ENCODE data around the gene MTARC2. TPM values are rescaled to one million over a fixed set of nuclear protein-coding genes. Genes with fewer than 3 reads are reported as not detected.

Gene MTARC2
- total and polyA plus RNA-seq, 2 of the 13 experiments (the other 11 are each of a cell fraction or from before 2014, with no cell fraction given), result 8.5 to 10.1 TPM

DNA sequence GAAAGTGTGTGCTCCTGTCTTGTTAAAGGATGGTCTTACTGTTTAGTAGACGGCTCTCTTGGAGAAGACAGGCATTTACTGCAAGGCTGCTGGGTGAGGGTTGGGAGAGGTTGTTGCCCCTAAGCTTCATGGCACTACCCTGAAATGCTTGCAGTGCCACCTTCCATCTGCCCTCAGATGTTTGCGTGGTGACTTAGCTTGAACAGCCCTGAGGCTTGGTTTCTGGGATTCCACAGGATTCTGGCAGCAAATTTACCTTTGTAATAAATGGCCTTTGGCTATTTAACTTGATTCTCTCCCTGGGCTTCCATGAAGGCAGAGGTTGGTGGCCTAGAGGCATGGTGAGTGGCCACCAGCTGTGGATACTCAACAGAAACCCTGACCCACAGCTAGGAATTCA lies 50.2 kb downstream of the MTARC2 start:
- no peaks in the 10 kb centered on the region for H4K20me1 ChIP-seq (ENCODE audit: insufficient read depth, low read length)
- TF ChIP-seq U2AF1 (optimal IDR thresholded peaks at IDR 0.05; ENCODE audit: low read depth, low read length), result no peak
- no peak for TF ChIP-seq PHF5A (CRISPR knock-in tag; IDR thresholded peaks at IDR 0.05; ENCODE audit: low read depth, unreplicated experiment)
- TF ChIP-seq MED8 (CRISPR knock-in tag; IDR thresholded peaks at IDR 0.05; ENCODE audit: insufficient replicate concordance), result no peak
- TF ChIP-seq ZMYM4 (CRISPR knock-in tag; IDR thresholded peaks at IDR 0.05), result no peak
- TF ChIP-seq SP140L (CRISPR knock-in tag; IDR thresholded peaks at IDR 0.05; ENCODE audit: borderline replicate concordance), result no peak
- TF ChIP-seq ZNF354B (CRISPR knock-in tag; IDR thresholded peaks at IDR 0.05), result no peak
- no peak for TF ChIP-seq HMG20A (CRISPR knock-in tag; IDR thresholded peaks at IDR 0.05; ENCODE audit: borderline replicate concordance)
- TF ChIP-seq ZNF670 (CRISPR knock-in tag; IDR thresholded peaks at IDR 0.05; ENCODE audit: borderline replicate concordance), result no peak
- no peak for TF ChIP-seq NFE2L1 (CRISPR knock-in tag; IDR thresholded peaks at IDR 0.05; ENCODE audit: borderline replicate concordance)
- TF ChIP-seq SNAI1 (CRISPR knock-in tag; IDR thresholded peaks at IDR 0.05; ENCODE audit: borderline replicate concordance), result no peak
- 100% methylated on average over 2 of the region's 2 CpGs for WGBS (ENCODE audit: low lambda C conversion rate)
- FAIRE-seq (no peak), DNase-seq (ENCODE audit: low spot score) (no peak), ATAC-seq (no peak)
- no peaks in the 10 kb centered on the region for H3K27me3 ChIP-seq (ENCODE audit: control insufficient read depth in 1 of 2, insufficient read depth in 2 of 2, low read length in 2 of 2)
- ChIA-PET POLR2A (no interaction called here), CTCF (ENCODE audit: low intra/inter-chr PET ratio, low total read pairs) (no interaction called here)
- H3K79me2 ChIP-seq (ENCODE audit: insufficient read depth, low read length), result no peaks in the 10 kb centered on the region
- no peak overlapping the region for H3K9ac ChIP-seq (ENCODE audit: insufficient read depth, low read depth, low read length)
- no peaks in the 10 kb centered on the region for H3K4me1 ChIP-seq (ENCODE audit: insufficient read depth, low read length)
- H2AFZ ChIP-seq (ENCODE audit: low read length), result no peak overlapping the region
- in situ Hi-C loops (cut with HindIII; ENCODE audit: extremely low pct_ligation_motif_present, low pct_unique_long_range_greater_than_20kb), result loop anchor here (25.0 kb wide), 1 partner anchor 261 kb away; the partner anchor contains the start of gene MARK1
- intact Hi-C loops (cut with micrococcal nuclease; ENCODE audit: unreplicated experiment), result no loop called here
- H3K4me3 ChIP-seq (replicated peaks in 1 of 3; ENCODE audit: insufficient read depth in 1 of 3, low read depth in 2 of 3, low read length in 3 of 3), result no peak overlapping the region
- no peak overlapping the region for H3K4me2 ChIP-seq (ENCODE audit: low read depth, low read length)
- H3K9me3 ChIP-seq (ENCODE audit: low read length), result no peaks in the 10 kb centered on the region
- no TSS peak for BruUV-seq (replicated peaks)
- H3K36me3 ChIP-seq (replicated peaks in 1 of 2; ENCODE audit: control insufficient read depth in 1 of 2, insufficient read depth in 2 of 2, low read length in 2 of 2), result peaks cover 5 to 39% of the 10 kb centered on the region in 2 experiments; a peak in 4 of 5 replicates
- H3K27ac ChIP-seq (ENCODE audit: extremely low read length, insufficient read depth, low read length), result no peak overlapping the region

DNA sequence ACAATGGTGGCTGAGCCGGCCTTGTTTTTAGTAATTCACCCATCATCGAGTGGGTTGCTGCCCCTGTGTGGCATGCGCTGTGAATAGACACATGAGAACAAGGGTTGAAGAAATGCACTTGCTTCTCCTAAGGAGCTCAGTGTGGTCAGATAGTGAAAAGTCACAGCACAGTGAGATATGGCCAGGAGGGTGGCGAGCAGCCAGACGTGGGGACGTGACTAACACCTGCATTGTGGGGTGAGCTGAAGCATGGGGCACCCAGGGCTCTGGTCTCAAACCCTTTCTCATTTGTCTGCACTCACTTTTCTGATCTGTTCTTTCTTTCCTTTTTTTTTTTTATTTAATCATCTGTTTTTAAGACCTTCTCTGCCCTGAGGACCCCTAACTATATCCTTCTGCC lies 52.1 kb downstream of the MTARC2 start:
- 97% methylated on average over 6 of the region's 6 CpGs for WGBS (ENCODE audit: low lambda C conversion rate)
- Histone ChIP-seq H3K27ac (ENCODE audit: extremely low read length, insufficient read depth, low read length) (no peak overlapping the region), H3K27me3 (ENCODE audit: control insufficient read depth in 1 of 2, insufficient read depth in 2 of 2, low read length in 2 of 2) (no peaks in the 10 kb centered on the region), H2AFZ (ENCODE audit: low read length) (no peak overlapping the region), H3K36me3 (replicated peaks in 1 of 2; ENCODE audit: control insufficient read depth in 1 of 2, insufficient read depth in 2 of 2, low read length in 2 of 2) (peaks cover 7 to 46% of the 10 kb centered on the region in 2 experiments; a peak in 4 of 5 replicates), H3K4me2 (ENCODE audit: low read depth, low read length) (no peak overlapping the region), H3K79me2 (ENCODE audit: insufficient read depth, low read length) (no peaks in the 10 kb centered on the region), H3K9me3 (ENCODE audit: low read length) (no peaks in the 10 kb centered on the region), H3K4me3 (replicated peaks in 1 of 3; ENCODE audit: insufficient read depth in 1 of 3, low read depth in 2 of 3, low read length in 3 of 3) (no peak overlapping the region), H3K9ac (ENCODE audit: insufficient read depth, low read depth, low read length) (no peak overlapping the region), H3K4me1 (ENCODE audit: insufficient read depth, low read length) (no peaks in the 10 kb centered on the region), H4K20me1 (ENCODE audit: insufficient read depth, low read length) (no peaks in the 10 kb centered on the region)
- DNase-seq (ENCODE audit: low spot score), result no peak
- CTCF ChIA-PET (ENCODE audit: low intra/inter-chr PET ratio, low total read pairs), result no interaction called here
- no TSS peak for BruUV-seq (replicated peaks)
- in situ Hi-C loops (cut with HindIII; ENCODE audit: extremely low pct_ligation_motif_present, low pct_unique_long_range_greater_than_20kb) (no loop called here), intact Hi-C loops (cut with micrococcal nuclease; ENCODE audit: unreplicated experiment) (loop anchor here (5.0 kb wide), 1 partner anchor 423 kb away; no protein-coding TSS in a partner anchor)
- POLR2A ChIA-PET, result no interaction called here
- no peak for FAIRE-seq
- no peak for ATAC-seq
- TF ChIP-seq ZBTB8A (CRISPR knock-in tag; IDR thresholded peaks at IDR 0.05; ENCODE audit: borderline replicate concordance, low read depth) (no peak), KAT7 (CRISPR knock-in tag; IDR thresholded peaks at IDR 0.05; ENCODE audit: borderline replicate concordance) (no peak)
- TF ChIP-seq, protein P1, sequence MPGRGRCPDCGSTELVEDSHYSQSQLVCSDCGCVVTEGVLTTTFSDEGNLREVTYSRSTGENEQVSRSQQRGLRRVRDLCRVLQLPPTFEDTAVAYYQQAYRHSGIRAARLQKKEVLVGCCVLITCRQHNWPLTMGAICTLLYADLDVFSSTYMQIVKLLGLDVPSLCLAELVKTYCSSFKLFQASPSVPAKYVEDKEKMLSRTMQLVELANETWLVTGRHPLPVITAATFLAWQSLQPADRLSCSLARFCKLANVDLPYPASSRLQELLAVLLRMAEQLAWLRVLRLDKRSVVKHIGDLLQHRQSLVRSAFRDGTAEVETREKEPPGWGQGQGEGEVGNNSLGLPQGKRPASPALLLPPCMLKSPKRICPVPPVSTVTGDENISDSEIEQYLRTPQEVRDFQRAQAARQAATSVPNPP (CRISPR knock-in tag; IDR thresholded peaks at IDR 0.05), result no peak

All from HepG2 (cell line).